A673 (cell line): Measurements from ENCODE around the gene KDM4B. TPM values are rescaled to one million over a fixed set of nuclear protein-coding genes. Genes with fewer than 3 reads are reported as not detected.
A peak's percentile ranks its signal among the peaks of the same experiment; 100 is the strongest.

Source experiments
- BruUV-seq: library from RNA; stranded (reverse); fragments of 400-500 nt; replicated peaks from 2 replicates; lab custom pipeline; 2021; lab: Mats Ljungman, UMichigan
- CTCF ChIA-PET: fragments of 300-600 bp; sonication (Branson Sonifier 250); formaldehyde crosslinking; loops from one replicate; lab custom pipeline; 2022; ENCODE audit warnings: antibody characterized with exemption; lab: Charles Lee
- POLR2A ChIA-PET: fragments of 300-600 bp; sonication (Branson Sonifier 250); formaldehyde crosslinking; loops from one replicate; lab custom pipeline; 2022; ENCODE audit warnings: antibody characterized with exemption; ENCODE audit not compliant: low non-redundant PET; lab: Charles Lee
- DNase-seq: peaks from one replicate; pipeline ENCODE4 v3.0.0-alpha.2; 2015; ENCODE audit warnings: low spot score
- H3K27ac ChIP-seq: fragments of 200-600 bp; sonication (generic); 2 replicates; pipeline ENCODE4 v1.5.1; 2016; ENCODE audit warnings: mixed run types, low read depth, mild to moderate bottlenecking, mixed read lengths, antibody characterized with exemption, low read length; ENCODE audit not compliant: poor library complexity, severe bottlenecking
- H3K27me3 ChIP-seq: fragments of 200-600 bp; sonication (generic); replicated peaks from 2 replicates; pipeline ENCODE4 v1.6.1; 2017; ENCODE audit warnings: mixed run types, low read depth, mild to moderate bottlenecking, mixed read lengths, antibody characterized with exemption, low read length; ENCODE audit not compliant: insufficient read depth, poor library complexity
- H3K36me3 ChIP-seq: fragments of 200-600 bp; sonication (generic); 2 replicates; pipeline ENCODE4 v1.6.1; 2016; ENCODE audit warnings: mixed run types, mild to moderate bottlenecking, mixed read lengths, antibody characterized with exemption, low read length; ENCODE audit not compliant: insufficient read depth, poor library complexity, severe bottlenecking
- H3K4me1 ChIP-seq: fragments of 200-600 bp; sonication (generic); 2 replicates; pipeline ENCODE4 v1.6.1; 2017; ENCODE audit warnings: mixed run types, mild to moderate bottlenecking, mixed read lengths, antibody characterized with exemption, low read length; ENCODE audit not compliant: insufficient read depth, poor library complexity, severe bottlenecking
- H3K4me3 ChIP-seq: fragments of 200-600 bp; sonication (generic); 2 replicates; pipeline ENCODE4 v1.5.1; 2016; ENCODE audit warnings: low read depth, mixed run types, mild to moderate bottlenecking, mixed read lengths, low read length; ENCODE audit not compliant: poor library complexity, severe bottlenecking
- H3K9me3 ChIP-seq: fragments of 200-600 bp; sonication (generic); 2 replicates; pipeline ENCODE4 v1.6.1; 2016; ENCODE audit warnings: mixed run types, low read depth, mild to moderate bottlenecking, mixed read lengths, antibody characterized with exemption, low read length; ENCODE audit not compliant: poor library complexity, severe bottlenecking
- EZH2 ChIP-seq: fragments of 200-600 bp; sonication (generic); IDR thresholded peaks from 2 replicates; pipeline ENCODE4 v1.6.1; 2017; ENCODE audit warnings: borderline replicate concordance, low read depth, mild to moderate bottlenecking, mixed read lengths, antibody characterized with exemption, low read length; ENCODE audit not compliant: poor library complexity, severe bottlenecking
- intact Hi-C: fragments of 100-400 bp; cut with micrococcal nuclease; formaldehyde crosslinking; loops from one replicate; pipeline ENCODE4 v1.10.0; 2022; ENCODE audit not compliant: unreplicated experiment
- total RNA-seq: library from RNA; stranded (reverse); gene quantifications from 2 replicates; pipeline ENCODE4 v1.2.3, GENCODE V29; 2021
- TF ChIP-seq, protein P1 (sequence below): fragments of 300-800, 200-600 bp; sonication (generic); conservative IDR thresholded peaks from 2 replicates; pipeline ENCODE4 v1.5.1; 2017; ENCODE audit warnings: low read depth, mild to moderate bottlenecking, antibody characterized with exemption, low read length, moderate library complexity, mixed read lengths

KDM4B gene
- total RNA-seq, 1 experiment from 2014 or later = 30.0 TPM

DNA sequence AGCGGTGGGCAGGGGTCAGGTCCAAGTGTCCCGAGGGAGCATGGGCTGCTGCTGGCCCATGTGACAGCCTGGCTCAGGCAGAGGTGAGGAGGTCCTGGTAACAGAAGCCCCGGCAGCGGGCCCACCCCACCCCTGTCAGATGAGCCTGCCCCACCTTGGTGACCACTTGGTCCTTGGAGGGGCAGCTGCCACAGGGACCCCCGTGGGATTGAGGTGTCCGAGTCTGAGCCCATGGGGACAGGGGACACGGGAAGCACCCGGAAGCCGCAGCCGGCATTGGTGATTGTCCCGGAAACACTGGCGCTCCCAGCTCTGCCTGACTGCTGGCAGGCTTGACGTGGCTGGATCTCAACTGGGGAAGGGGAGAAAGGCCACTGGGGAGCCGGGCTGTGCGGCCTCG, 149.1 kb downstream of the KDM4B start:
- ChIA-PET POLR2A (no interaction called here), CTCF (no interaction called here)
- Histone ChIP-seq H3K36me3 (peaks cover 5% of the 10 kb centered on the region), H3K4me3 (no peak overlapping the region), H3K9me3 (peaks cover 10% of the 10 kb centered on the region), H3K4me1 (peaks cover 7% of the 10 kb centered on the region), H3K27me3 (no peaks in the 10 kb centered on the region), H3K27ac (peak overlapping the region; percentile 37)
- intact Hi-C loops = no loop called here
- TF ChIP-seq, protein P1, sequence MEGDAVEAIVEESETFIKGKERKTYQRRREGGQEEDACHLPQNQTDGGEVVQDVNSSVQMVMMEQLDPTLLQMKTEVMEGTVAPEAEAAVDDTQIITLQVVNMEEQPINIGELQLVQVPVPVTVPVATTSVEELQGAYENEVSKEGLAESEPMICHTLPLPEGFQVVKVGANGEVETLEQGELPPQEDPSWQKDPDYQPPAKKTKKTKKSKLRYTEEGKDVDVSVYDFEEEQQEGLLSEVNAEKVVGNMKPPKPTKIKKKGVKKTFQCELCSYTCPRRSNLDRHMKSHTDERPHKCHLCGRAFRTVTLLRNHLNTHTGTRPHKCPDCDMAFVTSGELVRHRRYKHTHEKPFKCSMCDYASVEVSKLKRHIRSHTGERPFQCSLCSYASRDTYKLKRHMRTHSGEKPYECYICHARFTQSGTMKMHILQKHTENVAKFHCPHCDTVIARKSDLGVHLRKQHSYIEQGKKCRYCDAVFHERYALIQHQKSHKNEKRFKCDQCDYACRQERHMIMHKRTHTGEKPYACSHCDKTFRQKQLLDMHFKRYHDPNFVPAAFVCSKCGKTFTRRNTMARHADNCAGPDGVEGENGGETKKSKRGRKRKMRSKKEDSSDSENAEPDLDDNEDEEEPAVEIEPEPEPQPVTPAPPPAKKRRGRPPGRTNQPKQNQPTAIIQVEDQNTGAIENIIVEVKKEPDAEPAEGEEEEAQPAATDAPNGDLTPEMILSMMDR = no peak
- TF ChIP-seq EZH2 = no peak
- no TSS peak for BruUV-seq
- DNase-seq = no peak

DNA sequence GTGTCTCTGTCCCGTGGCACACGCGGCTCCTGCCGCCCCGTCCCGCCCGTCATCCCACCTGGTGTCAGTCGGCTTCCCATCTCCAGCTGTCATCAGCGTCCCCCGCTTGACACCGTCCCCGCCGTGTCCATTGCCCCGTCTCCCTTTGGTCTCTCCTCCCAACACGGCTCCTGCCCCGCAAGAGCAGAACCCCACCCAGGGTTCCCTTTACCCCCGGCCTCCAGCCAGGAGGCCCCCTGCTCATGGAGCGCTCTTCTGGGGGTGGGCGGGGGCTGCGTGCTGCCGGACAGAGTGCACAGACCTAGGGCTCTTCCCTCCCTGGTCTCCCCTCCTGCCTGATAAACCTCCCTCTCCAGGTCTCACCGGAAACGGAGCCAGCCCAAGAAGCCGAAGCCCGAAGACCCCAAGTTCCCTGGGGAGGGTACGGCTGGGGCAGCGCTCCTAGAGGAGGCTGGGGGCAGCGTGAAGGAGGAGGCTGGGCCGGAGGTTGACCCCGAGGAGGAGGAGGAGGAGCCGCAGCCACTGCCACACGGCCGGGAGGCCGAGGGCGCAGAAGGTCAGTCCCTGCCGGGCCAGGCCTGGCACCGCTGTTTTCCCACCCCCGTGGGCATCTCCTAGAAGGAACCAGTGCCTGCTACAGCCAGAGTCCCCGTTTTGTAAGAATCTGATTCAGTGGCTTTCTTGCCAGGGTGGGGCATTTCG, 150.5 kb downstream of the KDM4B start:
- no TSS peak for BruUV-seq
- Histone ChIP-seq H3K4me3 (no peak overlapping the region), H3K9me3 (peaks cover 10% of the 10 kb centered on the region), H3K36me3 (peaks cover 5% of the 10 kb centered on the region), H3K27me3 (no peaks in the 10 kb centered on the region), H3K27ac (peak overlapping the region; percentile 47), H3K4me1 (no peaks in the 10 kb centered on the region)
- ChIA-PET CTCF (no interaction called here), POLR2A (no interaction called here)
- intact Hi-C loops = no loop called here
- TF ChIP-seq EZH2 = no peak
- TF ChIP-seq, protein P1 = no peak
- no peak for DNase-seq

DNA sequence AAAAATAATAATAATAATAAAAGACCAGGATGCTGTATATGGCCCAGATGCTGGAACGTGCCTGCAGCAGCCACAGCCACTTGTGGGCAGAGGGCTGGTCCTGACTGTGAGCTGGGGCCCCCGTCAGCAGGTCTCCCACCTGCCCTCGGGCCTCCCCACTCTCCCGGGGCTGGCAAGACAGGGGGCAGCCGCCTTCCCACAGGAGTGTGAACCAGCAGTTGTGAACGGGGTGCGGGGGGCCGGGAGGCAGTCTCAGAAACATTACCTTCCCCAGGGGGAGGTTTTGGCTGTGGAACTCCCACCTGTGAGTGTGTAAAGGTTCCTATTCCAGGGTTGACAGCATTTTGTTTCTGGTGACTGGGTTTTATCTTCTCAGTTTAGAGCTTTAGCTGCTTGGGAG, 151.4 kb downstream of the KDM4B start:
- peaks cover 5% of the 10 kb centered on the region for H3K36me3 ChIP-seq
- H3K27ac ChIP-seq = peak overlapping the region; percentile 47
- no peak overlapping the region for H3K4me3 ChIP-seq
- intact Hi-C loops = no loop called here
- H3K9me3 ChIP-seq = peaks cover 10% of the 10 kb centered on the region
- H3K4me1 ChIP-seq = peaks cover 6% of the 10 kb centered on the region
- POLR2A ChIA-PET = no interaction called here
- TF ChIP-seq, protein P1 = no peak
- no peak for TF ChIP-seq EZH2
- H3K27me3 ChIP-seq = no peaks in the 10 kb centered on the region
- BruUV-seq = no TSS peak
- CTCF ChIA-PET = no interaction called here
- DNase-seq = no peak
